GM12872 (cell line): ENCODE data around the gene KLK7.

Experiments
- TF ChIP-seq, protein P1 (sequence below): IDR thresholded peaks from 3 replicates; pipeline ENCODE4 v1.5.1; 2011; ENCODE audit warnings: low read depth, mild to moderate bottlenecking, low read length, moderate library complexity; ENCODE audit not compliant: insufficient read depth

KLK7 gene

DNA sequence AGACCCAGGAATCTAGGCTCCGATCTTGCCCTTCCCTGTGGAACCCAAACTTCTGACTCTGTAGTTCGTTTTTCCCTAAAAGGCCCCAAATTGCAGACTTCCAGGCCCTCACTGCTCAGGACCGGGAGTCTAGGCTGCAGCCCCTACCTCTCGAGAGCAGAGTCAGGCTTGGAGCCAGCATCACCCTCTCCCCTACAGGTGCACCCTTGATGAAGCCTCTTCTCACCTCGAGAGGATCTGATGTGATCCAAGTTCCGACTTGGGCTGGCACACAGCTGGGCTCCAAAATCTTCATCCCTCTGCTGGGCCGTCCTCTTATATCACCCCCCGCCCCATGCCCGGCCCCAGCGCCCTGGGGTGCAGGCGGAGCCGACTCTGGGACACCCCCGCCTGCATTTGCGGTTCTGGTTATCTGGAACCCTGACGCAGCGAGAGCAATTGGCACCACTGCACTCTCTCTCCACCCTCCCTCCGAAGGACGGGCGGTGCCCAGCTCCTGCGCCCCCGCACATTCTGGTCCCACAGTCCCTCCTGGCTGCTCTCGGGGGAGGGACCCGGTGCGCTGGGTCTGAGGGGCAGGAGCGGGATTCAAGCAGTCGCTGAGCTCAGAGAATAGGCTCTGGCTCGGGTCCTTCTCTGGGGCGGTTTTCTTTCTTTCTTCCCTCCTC lies at the start of gene KLK7:
Gene KLK7, minus strand, starts transcription at position 293 of the 668 bp plus-strand sequence. CDS start 1,518 bp downstream, outside the sequence.
- TF ChIP-seq, protein P1, sequence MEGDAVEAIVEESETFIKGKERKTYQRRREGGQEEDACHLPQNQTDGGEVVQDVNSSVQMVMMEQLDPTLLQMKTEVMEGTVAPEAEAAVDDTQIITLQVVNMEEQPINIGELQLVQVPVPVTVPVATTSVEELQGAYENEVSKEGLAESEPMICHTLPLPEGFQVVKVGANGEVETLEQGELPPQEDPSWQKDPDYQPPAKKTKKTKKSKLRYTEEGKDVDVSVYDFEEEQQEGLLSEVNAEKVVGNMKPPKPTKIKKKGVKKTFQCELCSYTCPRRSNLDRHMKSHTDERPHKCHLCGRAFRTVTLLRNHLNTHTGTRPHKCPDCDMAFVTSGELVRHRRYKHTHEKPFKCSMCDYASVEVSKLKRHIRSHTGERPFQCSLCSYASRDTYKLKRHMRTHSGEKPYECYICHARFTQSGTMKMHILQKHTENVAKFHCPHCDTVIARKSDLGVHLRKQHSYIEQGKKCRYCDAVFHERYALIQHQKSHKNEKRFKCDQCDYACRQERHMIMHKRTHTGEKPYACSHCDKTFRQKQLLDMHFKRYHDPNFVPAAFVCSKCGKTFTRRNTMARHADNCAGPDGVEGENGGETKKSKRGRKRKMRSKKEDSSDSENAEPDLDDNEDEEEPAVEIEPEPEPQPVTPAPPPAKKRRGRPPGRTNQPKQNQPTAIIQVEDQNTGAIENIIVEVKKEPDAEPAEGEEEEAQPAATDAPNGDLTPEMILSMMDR, result no peak

DNA sequence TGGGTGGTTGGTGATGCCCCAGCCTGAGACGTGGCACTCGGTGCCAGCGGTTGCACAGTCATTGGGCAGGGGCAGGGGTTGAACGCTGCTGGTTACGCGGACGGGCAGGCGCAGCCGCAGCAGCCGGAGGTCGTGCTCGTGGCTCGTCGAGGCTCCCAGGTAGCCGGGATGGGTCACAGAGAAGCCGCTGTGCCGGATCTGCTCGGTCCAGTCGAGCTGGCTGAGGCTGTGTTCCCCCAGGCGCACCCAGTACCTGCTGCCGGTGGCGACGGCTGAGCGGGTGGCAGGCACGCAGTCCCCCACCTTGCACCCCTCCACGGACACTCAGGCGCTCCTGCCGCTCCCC lies 48.1 kb upstream of the KLK7 start:
- TF ChIP-seq, protein P1, result no peak

DNA sequence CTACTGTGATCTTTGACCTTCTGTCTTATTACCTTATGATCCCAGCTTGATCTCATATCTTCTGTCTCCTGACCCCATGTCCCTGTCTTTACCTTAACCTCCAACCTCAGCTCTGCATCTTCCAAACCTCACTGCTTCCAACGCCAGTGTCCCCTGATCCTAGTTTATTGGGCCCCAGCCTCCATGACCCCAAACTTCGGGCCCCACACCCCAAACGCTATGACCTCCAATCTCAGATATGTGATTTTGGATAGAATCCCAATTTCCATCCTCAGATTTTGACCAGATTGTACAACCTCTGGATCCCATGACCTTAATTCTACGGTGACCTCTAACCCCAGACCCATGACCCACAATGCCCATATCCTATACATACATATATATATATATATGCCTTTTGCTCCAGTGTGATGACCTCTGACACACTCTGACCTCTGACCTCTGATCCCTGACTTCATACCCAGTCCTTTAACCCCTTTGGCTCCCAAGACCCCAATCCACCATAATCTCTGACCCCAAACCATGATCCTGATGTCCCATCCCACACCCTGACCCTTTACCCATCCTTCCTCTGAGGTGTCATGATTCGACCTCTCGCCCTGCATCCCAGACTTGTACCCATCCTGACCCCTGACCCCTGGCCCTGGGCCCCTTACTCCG lies 47.6 kb upstream of the KLK7 start:
- TF ChIP-seq, protein P1, result no peak

DNA sequence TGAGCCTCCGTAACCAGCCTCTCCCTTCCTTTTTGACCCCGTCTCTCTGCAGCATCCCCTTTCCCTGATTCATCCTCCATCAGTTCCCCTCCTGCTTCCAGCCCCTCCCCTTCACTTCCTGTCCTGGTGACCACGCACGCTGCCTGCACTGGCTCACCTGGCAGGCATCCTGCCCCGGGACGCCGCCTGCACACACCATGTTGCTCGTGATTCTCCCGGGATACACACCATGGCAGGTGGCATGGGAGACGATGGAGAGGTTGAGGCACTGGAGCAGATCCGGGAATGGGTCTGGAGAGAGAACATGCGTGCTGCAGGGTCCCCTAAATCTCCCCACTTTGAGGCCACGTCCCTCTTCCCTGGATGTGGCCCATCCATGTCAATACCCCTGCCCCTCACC lies 46.9 kb upstream of the KLK7 start:
- TF ChIP-seq, protein P1, result no peak

DNA sequence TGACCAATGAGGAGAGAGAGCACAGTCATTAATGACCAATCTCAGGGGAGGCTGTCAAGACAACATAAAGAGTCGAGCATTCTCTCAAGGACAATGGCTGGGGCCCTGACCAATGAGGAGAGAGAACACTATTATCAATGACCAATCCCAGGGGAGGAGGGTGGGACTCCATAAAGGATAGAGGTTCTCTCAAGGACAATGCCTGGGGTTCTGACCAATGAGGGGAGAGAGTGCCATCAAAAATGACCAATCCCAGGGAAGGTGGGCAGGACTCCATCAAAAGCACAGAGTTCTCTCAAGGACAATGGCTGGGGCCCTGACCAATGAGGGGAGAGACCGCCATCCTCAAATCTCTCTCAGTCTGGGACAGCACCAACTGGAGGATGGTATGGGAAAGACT lies 46.0 kb upstream of the KLK7 start:
- TF ChIP-seq, protein P1, result no peak

DNA sequence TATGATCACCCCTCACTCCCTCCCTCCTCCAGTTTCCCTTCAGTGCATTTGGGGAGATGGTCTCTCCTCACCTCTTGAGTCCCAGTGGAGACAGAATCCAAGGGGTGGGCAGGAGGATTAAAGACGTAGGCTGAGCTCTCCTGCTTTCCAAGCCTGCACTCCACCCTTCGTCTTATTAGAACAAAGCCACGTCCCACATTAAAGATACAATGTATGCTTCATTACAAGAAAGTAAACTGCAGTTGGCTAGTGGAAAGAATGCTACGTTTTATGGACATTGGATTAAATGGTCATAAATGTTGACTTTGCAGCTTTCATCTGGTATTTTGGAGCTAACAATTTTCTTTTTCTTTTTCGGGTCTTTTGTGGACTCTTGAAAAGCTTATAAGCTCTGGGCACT lies 44.2 kb upstream of the KLK7 start:
- TF ChIP-seq, protein P1, result no peak

DNA sequence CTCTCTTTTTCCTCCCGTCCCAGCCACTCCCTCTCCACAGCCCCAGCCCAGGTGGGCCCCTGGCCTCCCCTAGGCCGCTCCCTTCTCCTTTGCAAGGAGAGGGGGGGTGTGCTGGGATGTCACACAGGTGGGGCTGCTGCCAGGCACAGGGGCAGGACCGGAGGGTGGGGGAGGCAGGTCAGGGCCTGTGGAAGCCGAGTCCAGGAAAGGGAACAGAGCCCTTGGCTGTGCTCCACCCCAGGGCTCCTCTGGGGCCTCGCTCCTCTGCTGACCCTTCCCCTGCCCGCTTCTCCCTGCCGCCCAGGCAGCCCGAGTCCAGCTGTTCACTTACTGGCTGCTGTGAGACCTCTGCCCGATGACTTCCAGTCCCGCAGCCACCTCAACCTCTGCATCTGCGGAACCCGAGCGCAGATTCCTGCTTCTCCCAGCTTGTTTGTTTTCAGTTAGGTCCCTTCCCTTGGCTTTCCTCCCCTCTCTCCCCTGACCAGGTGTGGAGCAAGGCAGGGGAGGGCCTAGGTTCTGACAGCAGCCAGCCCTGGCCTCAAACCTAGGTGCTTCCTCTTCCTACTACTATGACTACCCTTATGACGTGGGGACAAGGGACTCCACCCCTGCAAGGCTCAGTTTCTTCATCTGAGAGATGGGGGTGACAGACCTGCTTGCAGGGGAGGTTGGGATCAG lies 43.5 kb upstream of the KLK7 start:
- TF ChIP-seq, protein P1, result no peak
